NOMO-1 treated with dmso at 0.1 percent for 144 hours (cell line): ENCODE results near the gene PTCD3.

Source experiments
- DNase-seq: peaks from one replicate; lab custom pipeline; 2025; ENCODE audit not compliant: unreplicated experiment; lab: John Stamatoyannopoulos, UW

PTCD3 gene

GRCh38 chr2:86081724-86082123 is 24.3 kb upstream of the PTCD3 start:
- DNase-seq = no peak

- no peak for DNase-seq
Measured at GRCh38 chr2:86082756-86083155, 23.3 kb upstream of the PTCD3 start.

- no peak for DNase-seq
Measured at GRCh38 chr2:86087936-86088850, 17.8 kb upstream of the PTCD3 start.

GRCh38 chr2:86094229-86094628 is 11.8 kb upstream of the PTCD3 start:
- DNase-seq = no peak

GRCh38 chr2:86097114-86097896 is 8.7 kb upstream of the PTCD3 start:
- no peak for DNase-seq

- no peak for DNase-seq
Measured at GRCh38 chr2:86097913-86098312, 8.1 kb upstream of the PTCD3 start.

GRCh38 chr2:86102157-86102556 is 3.9 kb upstream of the PTCD3 start:
- DNase-seq = no peak

GRCh38 chr2:86105252-86105968 is 625 bp upstream of the PTCD3 start, which contains the start of gene POLR1A:
POLR1A (minus strand) TSS chr2:86105886; CDS start chr2:86105776, 110 bp downstream.
- DNase-seq = peak; percentile 87

- DNase-seq = no peak
Measured at GRCh38 chr2:86107031-86107430, 996 bp downstream of the PTCD3 start.

GRCh38 chr2:86118130-86118529 is 12.1 kb downstream of the PTCD3 start:
- no peak for DNase-seq

GRCh38 chr2:86123328-86123925 is 17.4 kb downstream of the PTCD3 start:
- no peak for DNase-seq

GRCh38 chr2:86124683-86125082 is 18.6 kb downstream of the PTCD3 start:
- no peak for DNase-seq

GRCh38 chr2:86134709-86135108 is 28.7 kb downstream of the PTCD3 start:
- no peak for DNase-seq

- no peak for DNase-seq
Measured at GRCh38 chr2:86135653-86136052, 29.6 kb downstream of the PTCD3 start.

GRCh38 chr2:86136141-86136540 is 30.1 kb downstream of the PTCD3 start:
- no peak for DNase-seq

GRCh38 chr2:86138736-86139625 is 32.9 kb downstream of the PTCD3 start:
- no peak for DNase-seq

- no peak for DNase-seq
Measured at GRCh38 chr2:86139981-86140380, 33.9 kb downstream of the PTCD3 start.

- no peak for DNase-seq
Measured at GRCh38 chr2:86140969-86141392, 34.9 kb downstream of the PTCD3 start.

GRCh38 chr2:86142436-86143257 is 36.6 kb downstream of the PTCD3 start:
- no peak for DNase-seq
